ENCODE measurements around the gene CMSS1.
A peak's percentile ranks its signal among the peaks of the same experiment; 100 is the strongest.

CMSS1 gene

DNA sequence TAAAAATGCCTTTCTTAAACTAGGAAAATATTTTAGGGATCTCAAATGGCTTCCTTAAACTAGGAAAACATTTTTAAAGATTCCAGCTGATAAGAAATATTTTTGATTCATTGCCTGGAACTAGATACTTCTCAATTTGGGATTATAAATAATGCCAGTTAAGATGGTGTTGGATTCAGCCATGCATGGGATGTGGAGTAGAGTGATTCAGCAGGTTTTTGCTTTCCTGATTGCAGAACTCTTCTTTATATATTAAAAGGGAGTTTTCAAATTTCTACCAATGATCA is 281.1 kb downstream of the CMSS1 start:
- H3K4me1 Mint-ChIP-seq, result peaks cover 14% of the 10 kb centered on the region
- no peak overlapping the region for H3K4me3 Mint-ChIP-seq
- no peak for ATAC-seq (ENCODE audit: low read depth)
- H3K36me3 Mint-ChIP-seq, result peaks cover 8% of the 10 kb centered on the region
- no peak overlapping the region for H3K27ac Mint-ChIP-seq
- peaks cover 1% of the 10 kb centered on the region for H3K9me3 Mint-ChIP-seq
- no peaks in the 10 kb centered on the region for H3K27me3 Mint-ChIP-seq
- DNase-seq (ENCODE audit: low spot score in 2 of 2), result no peak

- H3K4me3 Mint-ChIP-seq, result no peak overlapping the region
- peaks cover 21% of the 10 kb centered on the region for H3K4me1 Mint-ChIP-seq
- no peaks in the 10 kb centered on the region for H3K27me3 Mint-ChIP-seq
- H3K27ac Mint-ChIP-seq, result no peak overlapping the region
- H3K9me3 Mint-ChIP-seq, result peaks cover 1% of the 10 kb centered on the region
- ATAC-seq (ENCODE audit: low read depth) (no peak), DNase-seq (ENCODE audit: low spot score in 2 of 2) (no peak)
- H3K36me3 Mint-ChIP-seq, result peaks cover 8% of the 10 kb centered on the region
Measured at GRCh38 chr3:100099621-100100020, 282.0 kb downstream of the CMSS1 start.

DNA sequence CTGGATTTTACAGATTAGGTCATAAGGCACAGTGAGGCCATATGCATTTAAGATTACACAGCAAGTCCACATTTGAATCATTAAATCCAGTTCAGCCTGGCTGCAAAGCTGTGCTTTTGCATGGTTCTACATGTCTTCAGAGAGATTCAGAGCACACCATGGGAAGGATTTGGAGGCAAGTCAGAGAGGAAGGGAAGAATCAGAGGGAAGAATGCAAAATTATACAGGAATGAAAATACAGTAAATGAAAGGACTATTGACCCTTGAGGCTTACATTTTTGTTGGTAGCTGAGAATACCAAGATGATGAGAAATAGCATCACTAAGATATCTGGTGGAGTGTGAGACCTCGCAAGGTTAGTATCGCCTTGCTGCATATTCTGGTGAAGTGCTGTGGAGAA is 282.8 kb downstream of the CMSS1 start:
- peaks cover 1% of the 10 kb centered on the region for H3K9me3 Mint-ChIP-seq
- DNase-seq (ENCODE audit: low spot score in 2 of 2) (no peak), ATAC-seq (ENCODE audit: low read depth) (no peak)
- H3K27ac Mint-ChIP-seq, result no peak overlapping the region
- peaks cover 29% of the 10 kb centered on the region for H3K4me1 Mint-ChIP-seq
- H3K27me3 Mint-ChIP-seq, result no peaks in the 10 kb centered on the region
- H3K4me3 Mint-ChIP-seq, result no peak overlapping the region
- peaks cover 8% of the 10 kb centered on the region for H3K36me3 Mint-ChIP-seq

GRCh38 chr3:100102757-100103156 is 285.1 kb downstream of the CMSS1 start:
- H3K27me3 Mint-ChIP-seq, result no peaks in the 10 kb centered on the region
- peaks cover 2% of the 10 kb centered on the region for H3K36me3 Mint-ChIP-seq
- H3K27ac Mint-ChIP-seq, result no peak overlapping the region
- DNase-seq (ENCODE audit: low spot score in 2 of 2), result no peak
- H3K4me1 Mint-ChIP-seq, result peaks cover 32% of the 10 kb centered on the region
- no peak for ATAC-seq (ENCODE audit: low read depth)
- peaks cover 1% of the 10 kb centered on the region for H3K9me3 Mint-ChIP-seq
- no peak overlapping the region for H3K4me3 Mint-ChIP-seq

DNA sequence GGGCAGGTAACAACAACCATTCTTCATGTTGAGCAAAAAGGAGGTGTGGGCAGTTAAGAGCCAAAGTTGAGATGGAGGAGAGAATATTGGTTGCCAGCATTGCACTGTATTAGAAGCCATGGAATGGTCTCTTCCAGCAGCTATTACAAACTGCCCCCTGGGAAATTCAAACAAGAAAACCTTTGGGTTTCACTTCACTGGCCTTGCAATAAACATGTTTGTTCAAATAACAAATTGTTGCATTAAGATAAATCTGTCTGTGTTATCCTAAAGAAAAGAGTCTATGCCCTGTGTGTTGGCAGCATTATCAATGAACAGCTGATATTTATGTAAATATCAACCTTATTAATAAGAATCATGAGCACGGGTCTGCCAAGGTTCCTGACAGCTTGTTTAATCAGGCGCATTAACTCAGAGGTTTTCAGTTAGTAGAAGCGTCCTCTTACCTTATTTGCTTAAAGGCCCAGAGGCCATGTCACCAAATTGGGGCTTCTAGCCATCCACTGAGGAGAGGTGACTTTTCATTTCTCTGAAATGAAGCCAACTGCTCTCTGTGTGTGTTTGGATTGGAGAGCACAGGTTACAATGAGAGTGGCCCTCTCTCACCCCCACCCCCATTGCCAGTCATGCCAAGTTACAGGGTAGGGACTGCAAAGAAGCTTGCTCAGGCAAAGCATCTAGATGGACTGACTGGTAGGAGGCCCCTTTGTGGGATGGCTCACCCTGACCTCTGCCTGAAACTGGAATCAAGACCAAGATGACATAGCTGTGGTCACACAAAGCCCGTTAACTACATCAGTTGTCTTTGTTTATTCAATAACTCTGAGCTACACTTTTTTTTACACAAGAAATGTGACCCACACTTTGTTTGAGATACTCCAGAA is 286.1 kb downstream of the CMSS1 start:
- Mint-ChIP-seq H3K27ac (no peak overlapping the region), H3K27me3 (no peaks in the 10 kb centered on the region), H3K36me3 (peaks cover 2% of the 10 kb centered on the region), H3K9me3 (peaks cover 1% of the 10 kb centered on the region), H3K4me3 (no peak overlapping the region), H3K4me1 (peaks cover 32% of the 10 kb centered on the region)
- ATAC-seq (ENCODE audit: low read depth), result no peak
- DNase-seq (ENCODE audit: low spot score in 2 of 2), result no peak

DNA sequence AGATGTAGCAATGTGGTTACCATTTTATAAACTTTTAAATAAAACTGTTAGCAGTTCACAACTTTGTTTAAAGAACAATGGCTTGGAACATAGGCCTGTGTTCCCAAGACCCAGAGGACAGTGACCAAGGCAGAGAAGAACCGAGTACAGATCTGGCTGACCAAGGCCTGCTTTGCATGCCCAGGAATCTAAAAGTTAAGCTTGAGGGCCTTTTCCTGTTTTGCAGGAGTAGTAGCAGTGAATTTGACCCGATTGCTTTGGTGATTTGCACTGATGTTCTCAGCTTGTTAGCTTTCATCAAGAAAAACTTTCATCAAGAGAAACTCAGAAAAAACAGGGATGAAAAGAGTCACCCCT is 286.8 kb downstream of the CMSS1 start:
- Mint-ChIP-seq H3K27me3 (no peaks in the 10 kb centered on the region), H3K27ac (no peak overlapping the region), H3K9me3 (peaks cover 1% of the 10 kb centered on the region), H3K4me1 (peaks cover 32% of the 10 kb centered on the region), H3K4me3 (no peak overlapping the region), H3K36me3 (peaks cover 2% of the 10 kb centered on the region)
- DNase-seq (ENCODE audit: low spot score in 2 of 2) (no peak), ATAC-seq (ENCODE audit: low read depth) (no peak)

DNA sequence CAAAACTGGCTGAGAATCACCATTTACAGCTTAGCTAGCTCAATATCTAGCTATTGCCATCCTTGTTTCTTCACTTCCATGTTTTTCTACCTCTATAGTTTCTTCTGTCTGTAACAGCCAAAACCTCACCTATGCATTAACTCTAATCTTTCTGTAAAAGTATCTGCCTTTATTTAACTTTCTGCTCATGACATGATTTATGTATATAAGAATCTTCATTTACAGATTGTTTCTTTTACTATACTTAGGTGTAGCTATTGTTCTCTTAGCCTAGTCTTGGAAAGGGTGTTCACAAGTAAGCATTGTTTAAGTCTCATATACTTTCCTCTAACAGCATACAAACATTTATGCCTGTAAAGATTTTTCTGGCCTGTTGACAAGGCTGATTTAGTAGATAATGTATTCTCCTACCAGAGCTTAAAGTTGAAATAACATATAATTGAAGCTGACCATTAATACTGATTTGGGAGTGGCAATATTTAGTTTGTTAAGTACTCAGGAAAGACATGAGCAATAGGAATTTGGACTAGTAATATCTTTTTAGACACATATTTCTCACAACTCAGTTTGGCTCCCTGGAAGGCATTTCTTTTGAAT is 287.3 kb downstream of the CMSS1 start:
- DNase-seq (ENCODE audit: low spot score in 2 of 2), result no peak
- Mint-ChIP-seq H3K27ac (no peak overlapping the region), H3K27me3 (no peaks in the 10 kb centered on the region), H3K4me1 (peaks cover 32% of the 10 kb centered on the region), H3K9me3 (peaks cover 1% of the 10 kb centered on the region), H3K36me3 (peaks cover 2% of the 10 kb centered on the region), H3K4me3 (peak overlapping the region; percentile 11)
- no peak for ATAC-seq (ENCODE audit: low read depth)

DNA sequence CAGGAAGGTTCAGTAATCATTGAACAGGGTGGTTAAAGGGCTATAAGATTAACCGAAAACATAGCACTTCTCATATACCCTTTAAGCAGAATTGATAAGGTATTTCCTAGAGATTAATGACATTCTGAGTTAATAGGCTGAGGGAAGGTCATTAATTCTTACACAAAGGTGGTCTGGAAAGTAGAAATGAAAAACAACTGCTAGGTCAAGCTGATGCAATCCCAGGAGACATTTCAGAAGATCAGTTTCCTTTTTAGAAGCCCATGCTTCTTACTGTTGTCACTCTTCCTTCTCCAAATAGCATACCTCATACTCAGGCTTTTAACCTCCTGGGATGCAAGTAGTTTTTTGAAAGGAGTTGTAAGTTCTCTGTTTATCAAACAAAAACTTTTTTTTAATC is 287.8 kb downstream of the CMSS1 start:
- no peak overlapping the region for H3K27ac Mint-ChIP-seq
- ATAC-seq (ENCODE audit: low read depth) (no peak), DNase-seq (ENCODE audit: low spot score in 2 of 2) (no peak)
- peaks cover 5% of the 10 kb centered on the region for H3K36me3 Mint-ChIP-seq
- H3K9me3 Mint-ChIP-seq, result peaks cover 1% of the 10 kb centered on the region
- H3K4me3 Mint-ChIP-seq, result no peak overlapping the region
- peaks cover 30% of the 10 kb centered on the region for H3K4me1 Mint-ChIP-seq
- H3K27me3 Mint-ChIP-seq, result no peaks in the 10 kb centered on the region

GRCh38 chr3:100106094-100106493 is 288.4 kb downstream of the CMSS1 start:
- Mint-ChIP-seq H3K36me3 (peaks cover 5% of the 10 kb centered on the region), H3K4me1 (peaks cover 30% of the 10 kb centered on the region), H3K4me3 (no peak overlapping the region), H3K27me3 (no peaks in the 10 kb centered on the region), H3K27ac (peak overlapping the region; percentile 45), H3K9me3 (peaks cover 1% of the 10 kb centered on the region)
- no peak for ATAC-seq (ENCODE audit: low read depth)
- no peak for DNase-seq (ENCODE audit: low spot score in 2 of 2)

- peaks cover 30% of the 10 kb centered on the region for H3K4me1 Mint-ChIP-seq
- no peak for DNase-seq (ENCODE audit: low spot score in 2 of 2)
- no peak overlapping the region for H3K4me3 Mint-ChIP-seq
- H3K9me3 Mint-ChIP-seq, result no peaks in the 10 kb centered on the region
- H3K27me3 Mint-ChIP-seq, result no peaks in the 10 kb centered on the region
- H3K36me3 Mint-ChIP-seq, result peaks cover 4% of the 10 kb centered on the region
- no peak for ATAC-seq (ENCODE audit: low read depth)
- peak overlapping the region; percentile 45 for H3K27ac Mint-ChIP-seq
Measured at GRCh38 chr3:100106531-100107141, 289.0 kb downstream of the CMSS1 start.

GRCh38 chr3:100107221-100107814 is 289.7 kb downstream of the CMSS1 start:
- Mint-ChIP-seq H3K4me1 (peaks cover 30% of the 10 kb centered on the region), H3K4me3 (no peak overlapping the region), H3K9me3 (no peaks in the 10 kb centered on the region), H3K36me3 (peaks cover 4% of the 10 kb centered on the region), H3K27me3 (no peaks in the 10 kb centered on the region), H3K27ac (no peak overlapping the region)
- no peak for ATAC-seq (ENCODE audit: low read depth)
- no peak for DNase-seq (ENCODE audit: low spot score in 2 of 2)

- Mint-ChIP-seq H3K27ac (no peak overlapping the region), H3K9me3 (no peaks in the 10 kb centered on the region), H3K27me3 (no peaks in the 10 kb centered on the region), H3K4me1 (peaks cover 19% of the 10 kb centered on the region), H3K4me3 (no peak overlapping the region), H3K36me3 (peaks cover 4% of the 10 kb centered on the region)
- ATAC-seq (ENCODE audit: low read depth), result no peak
- no peak for DNase-seq (ENCODE audit: low spot score in 2 of 2)
Measured at GRCh38 chr3:100108464-100109079, 290.9 kb downstream of the CMSS1 start.

DNA sequence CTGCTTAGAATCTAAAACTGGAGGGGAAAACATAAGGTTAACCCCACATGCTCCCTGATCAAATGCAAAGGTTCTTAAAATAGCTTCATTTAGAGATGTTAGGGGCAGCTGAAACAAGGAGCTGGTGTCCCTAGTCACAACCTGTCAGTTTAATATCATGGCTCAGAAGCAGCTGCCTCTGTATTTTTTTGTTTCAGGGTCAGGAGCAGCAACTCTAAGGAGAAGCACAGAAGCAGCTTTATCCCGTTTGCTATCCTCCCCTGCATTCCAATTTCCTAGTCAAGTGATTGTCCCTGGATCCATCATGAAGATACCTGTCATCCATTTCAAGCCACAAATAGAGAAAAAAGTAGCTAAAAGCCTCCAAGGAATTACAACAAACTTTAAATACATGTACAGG is 292.5 kb downstream of the CMSS1 start:
- DNase-seq (ENCODE audit: low spot score in 2 of 2) (no peak), ATAC-seq (ENCODE audit: low read depth) (no peak)
- H3K4me1 Mint-ChIP-seq, result peaks cover 6% of the 10 kb centered on the region
- H3K27ac Mint-ChIP-seq, result no peak overlapping the region
- H3K36me3 Mint-ChIP-seq, result peaks cover 5% of the 10 kb centered on the region
- H3K9me3 Mint-ChIP-seq, result no peaks in the 10 kb centered on the region
- H3K27me3 Mint-ChIP-seq, result no peaks in the 10 kb centered on the region
- no peak overlapping the region for H3K4me3 Mint-ChIP-seq

DNA sequence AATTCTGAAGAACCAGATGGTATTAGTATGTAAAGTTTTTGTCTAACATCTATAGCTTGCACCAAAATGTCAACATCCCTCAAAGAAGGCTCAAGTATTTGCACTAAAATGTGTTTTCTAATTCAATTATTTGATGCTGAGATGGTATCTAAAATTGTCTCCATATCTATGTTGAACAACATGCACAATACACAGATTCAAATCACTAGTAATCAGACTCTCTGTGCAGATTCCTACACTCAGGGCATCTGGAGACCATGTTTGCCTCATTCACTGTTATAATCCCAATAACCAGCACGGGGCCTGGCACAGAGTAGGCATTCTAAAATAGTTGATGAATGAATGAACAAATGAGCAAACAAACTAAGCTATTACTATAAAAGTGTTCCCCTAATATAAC is 294.1 kb downstream of the CMSS1 start:
- Mint-ChIP-seq H3K9me3 (no peaks in the 10 kb centered on the region), H3K36me3 (peaks cover 10% of the 10 kb centered on the region), H3K27ac (no peak overlapping the region), H3K27me3 (no peaks in the 10 kb centered on the region), H3K4me3 (no peak overlapping the region), H3K4me1 (no peaks in the 10 kb centered on the region)
- no peak for DNase-seq (ENCODE audit: low spot score in 2 of 2)
- no peak for ATAC-seq (ENCODE audit: low read depth)

All from memory B cell (primary cell).